Measurements from ENCODE around the gene ZIC1.

The ZIC1 gene

GRCh38 chr3:147418371-147418781 is 9.2 kb downstream of the ZIC1 start:
- no peak overlapping the region for H3K4me3 ChIP-seq (replicated peaks in 1 of 2; ENCODE audit: low read depth in 2 of 2, low read length in 2 of 2)
- DNase-seq (ENCODE audit: low read depth in 2 of 2), result no peak
- TF ChIP-seq, protein P1, sequence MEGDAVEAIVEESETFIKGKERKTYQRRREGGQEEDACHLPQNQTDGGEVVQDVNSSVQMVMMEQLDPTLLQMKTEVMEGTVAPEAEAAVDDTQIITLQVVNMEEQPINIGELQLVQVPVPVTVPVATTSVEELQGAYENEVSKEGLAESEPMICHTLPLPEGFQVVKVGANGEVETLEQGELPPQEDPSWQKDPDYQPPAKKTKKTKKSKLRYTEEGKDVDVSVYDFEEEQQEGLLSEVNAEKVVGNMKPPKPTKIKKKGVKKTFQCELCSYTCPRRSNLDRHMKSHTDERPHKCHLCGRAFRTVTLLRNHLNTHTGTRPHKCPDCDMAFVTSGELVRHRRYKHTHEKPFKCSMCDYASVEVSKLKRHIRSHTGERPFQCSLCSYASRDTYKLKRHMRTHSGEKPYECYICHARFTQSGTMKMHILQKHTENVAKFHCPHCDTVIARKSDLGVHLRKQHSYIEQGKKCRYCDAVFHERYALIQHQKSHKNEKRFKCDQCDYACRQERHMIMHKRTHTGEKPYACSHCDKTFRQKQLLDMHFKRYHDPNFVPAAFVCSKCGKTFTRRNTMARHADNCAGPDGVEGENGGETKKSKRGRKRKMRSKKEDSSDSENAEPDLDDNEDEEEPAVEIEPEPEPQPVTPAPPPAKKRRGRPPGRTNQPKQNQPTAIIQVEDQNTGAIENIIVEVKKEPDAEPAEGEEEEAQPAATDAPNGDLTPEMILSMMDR (IDR thresholded peaks at IDR 0.05; ENCODE audit: low read depth, low read length), result no peak

- peak in 1 of 2 donors; percentile 41 for DNase-seq (ENCODE audit: low read depth in 2 of 2)
- TF ChIP-seq, protein P1 (IDR thresholded peaks at IDR 0.05; ENCODE audit: low read depth, low read length), result no peak
- no peak overlapping the region for H3K4me3 ChIP-seq (replicated peaks in 1 of 2; ENCODE audit: low read depth in 2 of 2, low read length in 2 of 2)
Observed at GRCh38 chr3:147418808-147419701, 9.9 kb downstream of the ZIC1 start.

GRCh38 chr3:147419781-147420224 is 10.6 kb downstream of the ZIC1 start:
- TF ChIP-seq, protein P1 (IDR thresholded peaks at IDR 0.05; ENCODE audit: low read depth, low read length), result no peak

GRCh38 chr3:147420353-147421183 is 11.4 kb downstream of the ZIC1 start:
- no peak overlapping the region for H3K4me3 ChIP-seq (replicated peaks in 1 of 2; ENCODE audit: low read depth in 2 of 2, low read length in 2 of 2)
- TF ChIP-seq, protein P1 (IDR thresholded peaks at IDR 0.05; ENCODE audit: low read depth, low read length), result no peak
- DNase-seq (ENCODE audit: low read depth in 2 of 2), result no peak

More at GRCh38 chr3:147419781-147420224, 10.6 kb downstream of the ZIC1 start:
- H3K4me3 ChIP-seq (replicated peaks in 1 of 2; ENCODE audit: low read depth in 2 of 2, low read length in 2 of 2), result no peak overlapping the region
- DNase-seq (ENCODE audit: low read depth in 2 of 2), result no peak

- TF ChIP-seq, protein P1 (IDR thresholded peaks at IDR 0.05; ENCODE audit: low read depth, low read length), result no peak
- H3K4me3 ChIP-seq (replicated peaks in 1 of 2; ENCODE audit: low read depth in 2 of 2, low read length in 2 of 2), result no peak overlapping the region
- no peak for DNase-seq (ENCODE audit: low read depth in 2 of 2)
Observed at GRCh38 chr3:147421184-147421912, 12.2 kb downstream of the ZIC1 start.

DNA sequence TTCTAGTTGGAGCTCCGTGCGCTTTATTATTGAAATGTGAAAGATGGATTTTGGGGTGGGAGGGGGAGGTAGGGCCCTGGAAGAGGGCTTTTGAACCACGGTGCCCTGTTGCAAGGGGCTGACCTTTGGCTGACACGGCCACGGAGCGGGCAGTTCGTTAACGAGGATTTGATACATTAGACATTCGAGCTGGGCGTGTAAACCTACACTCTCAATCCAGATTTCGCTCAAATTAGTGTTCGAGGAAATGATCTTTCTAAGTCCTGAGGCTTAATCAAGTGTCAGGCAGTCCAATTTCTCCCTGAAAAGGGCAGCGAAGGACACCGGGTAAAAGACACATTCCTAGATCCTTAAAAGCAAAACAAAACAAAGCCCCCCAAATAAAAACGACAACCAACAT is 13.0 kb downstream of the ZIC1 start:
- H3K4me3 ChIP-seq (replicated peaks in 1 of 2; ENCODE audit: low read depth in 2 of 2, low read length in 2 of 2), result no peak overlapping the region
- no peak for DNase-seq (ENCODE audit: low read depth in 2 of 2)
- TF ChIP-seq, protein P1 (IDR thresholded peaks at IDR 0.05; ENCODE audit: low read depth, low read length), result no peak
